Karpas-422 (cell line): ENCODE measurements around the gene YOD1. TPM values are rescaled to one million over a fixed set of nuclear protein-coding genes. Genes with fewer than 3 reads are reported as not detected.
"Not testable (repeated sequence)": the region's sequence is repeated elsewhere in the genome, so short reads cannot be mapped to it uniquely, and the experiment has no call there.

Source experiments
- DNase-seq: peaks from one replicate; pipeline ENCODE4 v3.0.0-alpha.2; 2015
- H2AFZ ChIP-seq: fragments of 200-600 bp; sonication (generic); 2 replicates; pipeline ENCODE4 v1.6.1; 2014; ENCODE audit warnings: antibody characterized with exemption, low read length, mixed read lengths
- H3K27ac ChIP-seq: fragments of 200-600 bp; sonication (generic); 2 replicates; pipeline ENCODE4 v1.5.1; 2014; ENCODE audit warnings: mild to moderate bottlenecking, low read length, moderate library complexity
- H3K27me3 ChIP-seq: fragments of 200-600 bp; sonication (generic); 2 replicates; pipeline ENCODE4 v1.6.1; 2014; ENCODE audit warnings: low read length, mixed read lengths
- H3K36me3 ChIP-seq: fragments of 200-600 bp; sonication (generic); 2 replicates; pipeline ENCODE4 v1.6.1; 2014; ENCODE audit warnings: low read length, mixed read lengths; ENCODE audit not compliant: insufficient read depth
- H3K4me1 ChIP-seq: fragments of 200-600 bp; sonication (generic); 2 replicates; pipeline ENCODE4 v1.6.1; 2014; ENCODE audit warnings: mild to moderate bottlenecking, low read length, mixed read lengths
- H3K4me2 ChIP-seq: fragments of 200-600 bp; sonication (generic); 2 replicates; pipeline ENCODE4 v1.6.1; 2014; ENCODE audit warnings: low read length, low read depth, mild to moderate bottlenecking; ENCODE audit not compliant: poor library complexity, severe bottlenecking
- H3K4me3 ChIP-seq: fragments of 200-600 bp; sonication (generic); 2 replicates; pipeline ENCODE4 v1.5.1; 2014; ENCODE audit warnings: mild to moderate bottlenecking, antibody characterized with exemption, low read length, mixed read lengths
- H3K79me2 ChIP-seq: fragments of 200-600 bp; sonication (generic); 2 replicates; pipeline ENCODE4 v1.6.1; 2014; ENCODE audit warnings: mild to moderate bottlenecking, low read length, mixed read lengths
- H3K9ac ChIP-seq: fragments of 200-600 bp; sonication (generic); 2 replicates; pipeline ENCODE4 v1.6.0; 2014; ENCODE audit warnings: low read length
- H3K9me2 ChIP-seq: fragments of 200-600 bp; sonication (generic), shearing (Covaris generic); replicated peaks from 2 replicates; pipeline ENCODE4 v1.6.0; 2014; ENCODE audit warnings: mild to moderate bottlenecking, low read length, moderate library complexity; ENCODE audit not compliant: insufficient read depth
- H3K9me3 ChIP-seq: fragments of 300-700, 200-600 bp; sonication (generic); 2 replicates; pipeline ENCODE4 v1.6.1; 2014; ENCODE audit warnings: low read length, mixed read lengths
- H4K20me1 ChIP-seq: fragments of 200-600 bp; sonication (generic); 2 replicates; pipeline ENCODE4 v1.6.1; 2014; ENCODE audit warnings: mild to moderate bottlenecking, antibody characterized with exemption, low read length, low read depth; ENCODE audit not compliant: insufficient read depth
- total RNA-seq: library from RNA; depleted of rRNA; stranded (reverse); fragments of >200 nt; shearing (Covaris generic); gene quantifications from 2 replicates; pipeline ENCODE4 v1.2.3, GENCODE V29; 2014; ENCODE audit warnings: low replicate concordance

The YOD1 gene
- total RNA-seq, 1 experiment from 2014 or later = not detected

- Histone ChIP-seq H3K4me1 (no peaks in the 10 kb centered on the region), H3K79me2 (no peaks in the 10 kb centered on the region), H4K20me1 (no peaks in the 10 kb centered on the region), H3K36me3 (no peaks in the 10 kb centered on the region), H3K27me3 (no peaks in the 10 kb centered on the region), H3K9me2 (no peaks in the 10 kb centered on the region), H3K27ac (no peak overlapping the region), H2AFZ (no peak overlapping the region), H3K9ac (no peak overlapping the region), H3K9me3 (no peaks in the 10 kb centered on the region), H3K4me3 (no peak overlapping the region), H3K4me2 (no peak overlapping the region)
- no peak for DNase-seq
These were observed 2.0 kb downstream of the YOD1 start for GRCh38 chr1:207049054-207049453.

- Histone ChIP-seq H3K36me3 (no peaks in the 10 kb centered on the region), H3K4me2 (no peak overlapping the region), H3K27me3 (no peaks in the 10 kb centered on the region), H3K27ac (no peak overlapping the region), H3K9ac (no peak overlapping the region), H4K20me1 (no peaks in the 10 kb centered on the region), H3K9me3 (no peaks in the 10 kb centered on the region), H3K79me2 (no peaks in the 10 kb centered on the region), H2AFZ (no peak overlapping the region), H3K4me3 (no peak overlapping the region), H3K4me1 (no peaks in the 10 kb centered on the region), H3K9me2 (no peaks in the 10 kb centered on the region)
- no peak for DNase-seq
These were observed 3.0 kb downstream of the YOD1 start for GRCh38 chr1:207048041-207048440.

- no peak overlapping the region for H3K4me3 ChIP-seq
- H3K4me2 ChIP-seq = no peak overlapping the region
- no peaks in the 10 kb centered on the region for H3K79me2 ChIP-seq
- H3K27me3 ChIP-seq = no peaks in the 10 kb centered on the region
- no peak for DNase-seq
- no peak overlapping the region for H3K27ac ChIP-seq
- no peaks in the 10 kb centered on the region for H3K9me3 ChIP-seq
- no peaks in the 10 kb centered on the region for H3K9me2 ChIP-seq
- no peaks in the 10 kb centered on the region for H3K36me3 ChIP-seq
- H2AFZ ChIP-seq = no peak overlapping the region
- no peaks in the 10 kb centered on the region for H3K4me1 ChIP-seq
- no peaks in the 10 kb centered on the region for H4K20me1 ChIP-seq
- H3K9ac ChIP-seq = no peak overlapping the region
These were observed 3.5 kb downstream of the YOD1 start for GRCh38 chr1:207047505-207047904.

- no peak overlapping the region for H3K9ac ChIP-seq
- no peak for DNase-seq
- H3K36me3 ChIP-seq = no peaks in the 10 kb centered on the region
- no peaks in the 10 kb centered on the region for H3K79me2 ChIP-seq
- H3K27ac ChIP-seq = no peak overlapping the region
- no peak overlapping the region for H3K4me2 ChIP-seq
- no peaks in the 10 kb centered on the region for H3K27me3 ChIP-seq
- no peaks in the 10 kb centered on the region for H3K4me1 ChIP-seq
- H2AFZ ChIP-seq = no peak overlapping the region
- no peaks in the 10 kb centered on the region for H3K9me3 ChIP-seq
- no peaks in the 10 kb centered on the region for H3K9me2 ChIP-seq
- H4K20me1 ChIP-seq = no peaks in the 10 kb centered on the region
- no peak overlapping the region for H3K4me3 ChIP-seq
These were observed 5.6 kb downstream of the YOD1 start for GRCh38 chr1:207045453-207045852.

GRCh38 chr1:207041397-207041796, 9.6 kb downstream of the YOD1 start:
- H3K36me3 ChIP-seq, H3K4me1 ChIP-seq, H3K9ac ChIP-seq, H2AFZ ChIP-seq, H4K20me1 ChIP-seq, H3K4me3 ChIP-seq, H3K27me3 ChIP-seq, H3K27ac ChIP-seq, H3K9me3 ChIP-seq, DNase-seq, H3K4me2 ChIP-seq, H3K79me2 ChIP-seq, H3K9me2 ChIP-seq: not testable (repeated sequence)

GRCh38 chr1:207040181-207040533, 10.9 kb downstream of the YOD1 start:
- Histone ChIP-seq H3K4me2 (no peak overlapping the region), H3K79me2 (no peaks in the 10 kb centered on the region), H3K36me3 (no peaks in the 10 kb centered on the region), H3K9me2 (no peaks in the 10 kb centered on the region), H4K20me1 (no peaks in the 10 kb centered on the region), H3K27ac (no peak overlapping the region), H2AFZ (no peak overlapping the region), H3K4me3 (no peak overlapping the region), H3K27me3 (no peaks in the 10 kb centered on the region), H3K9me3 (no peaks in the 10 kb centered on the region), H3K4me1 (no peaks in the 10 kb centered on the region), H3K9ac (no peak overlapping the region)
- DNase-seq = no peak

GRCh38 chr1:207039380-207040180, 11.4 kb downstream of the YOD1 start:
- no peaks in the 10 kb centered on the region for H3K79me2 ChIP-seq
- DNase-seq = no peak
- H3K9me2 ChIP-seq = no peaks in the 10 kb centered on the region
- H3K27me3 ChIP-seq = no peaks in the 10 kb centered on the region
- H3K4me3 ChIP-seq = no peak overlapping the region
- H3K4me1 ChIP-seq = no peaks in the 10 kb centered on the region
- no peak overlapping the region for H3K4me2 ChIP-seq
- no peak overlapping the region for H2AFZ ChIP-seq
- no peak overlapping the region for H3K27ac ChIP-seq
- H3K9me3 ChIP-seq = no peaks in the 10 kb centered on the region
- H4K20me1 ChIP-seq = no peaks in the 10 kb centered on the region
- no peaks in the 10 kb centered on the region for H3K36me3 ChIP-seq
- no peak overlapping the region for H3K9ac ChIP-seq

GRCh38 chr1:207036865-207037264, 14.1 kb downstream of the YOD1 start:
- DNase-seq = no peak
- no peaks in the 10 kb centered on the region for H3K79me2 ChIP-seq

More at GRCh38 chr1:207036865-207037264, 14.1 kb downstream of the YOD1 start:
- Histone ChIP-seq H3K27me3 (no peaks in the 10 kb centered on the region), H3K9me2 (no peaks in the 10 kb centered on the region), H2AFZ (no peak overlapping the region), H3K27ac (no peak overlapping the region), H4K20me1 (no peaks in the 10 kb centered on the region), H3K4me2 (no peak overlapping the region), H3K9me3 (no peaks in the 10 kb centered on the region), H3K4me1 (no peaks in the 10 kb centered on the region), H3K36me3 (no peaks in the 10 kb centered on the region), H3K9ac (no peak overlapping the region), H3K4me3 (no peak overlapping the region)
